CD14-positive monocyte (primary cell): ENCODE results near the gene FADS2. TPM values are rescaled to one million over a fixed set of nuclear protein-coding genes. Genes with fewer than 3 reads are reported as not detected.

Source experiments
- DNase-seq, 3 donors: peaks; one replicate each; pipeline ENCODE4 v3.0.0-alpha.2; 2011 to 2022
- H2AFZ ChIP-seq: 2 replicates; pipeline ENCODE4 v1.6.0; 2012; ENCODE audit warnings: mild to moderate bottlenecking, low read depth, low read length, inconsistent platforms; ENCODE audit not compliant: insufficient read depth, poor library complexity, severe bottlenecking
- H3K27ac ChIP-seq, 2 donors: 1 replicate in 1 of 2; 2 replicates in 1 of 2; pipeline ENCODE4 v1.5.1; 2012 to 2013; ENCODE audit warnings: low read length in 2 of 2, control low read depth in 1 of 2, inconsistent platforms in 1 of 2, low read depth in 1 of 2, mild to moderate bottlenecking in 1 of 2
- H3K27me3 ChIP-seq, 2 donors: one replicate each; pipeline versions ENCODE4 v1.6.0 to v1.6.1; 2011 to 2013; ENCODE audit warnings: low read length in 2 of 2; ENCODE audit not compliant: control insufficient read depth in 2 of 2, insufficient read depth in 2 of 2
- H3K36me3 ChIP-seq, 2 donors: replicated peaks in 1 of 2; 1 replicate in 1 of 2; 2 replicates in 1 of 2; pipeline versions ENCODE4 v1.5.1 to v1.6.1; 2012 to 2013; ENCODE audit warnings: low read length in 2 of 2, control low read depth in 1 of 2, inconsistent platforms in 1 of 2, mild to moderate bottlenecking in 1 of 2; ENCODE audit not compliant: insufficient read depth in 2 of 2, control insufficient read depth in 1 of 2
- H3K4me1 ChIP-seq, 2 donors: 1 replicate in 1 of 2; 2 replicates in 1 of 2; pipeline versions ENCODE4 v1.5.1 to v1.6.1; 2012 to 2013; ENCODE audit warnings: low read length in 2 of 2, control low read depth in 1 of 2, inconsistent platforms in 1 of 2, mild to moderate bottlenecking in 1 of 2, moderate library complexity in 1 of 2; ENCODE audit not compliant: insufficient read depth in 2 of 2, control insufficient read depth in 1 of 2
- H3K4me2 ChIP-seq: replicated peaks from 2 replicates; pipeline ENCODE3; 2012; ENCODE audit warnings: low read length, moderate library complexity, mild to moderate bottlenecking; ENCODE audit not compliant: poor library complexity, severe bottlenecking; ENCODE audit errors: extremely low read depth
- H3K4me3 ChIP-seq, 3 experiments: fragments of 200-600 bp in 1 of 3; sonication (generic) in 1 of 3; replicated peaks in 1 of 3; 1 replicate in 2 of 3; 2 replicates in 1 of 3; pipeline ENCODE4 v1.5.1; 2011 to 2013; ENCODE audit warnings: low read length in 3 of 3, mild to moderate bottlenecking in 3 of 3, control low read depth in 2 of 3, low read depth in 2 of 3, inconsistent platforms in 1 of 3, moderate library complexity in 1 of 3
- H3K79me2 ChIP-seq: 2 replicates; pipeline ENCODE4 v1.6.0; 2012; ENCODE audit warnings: mild to moderate bottlenecking, control low read depth, inconsistent platforms, low read length, moderate library complexity; ENCODE audit not compliant: insufficient read depth
- H3K9ac ChIP-seq: 2 replicates; pipeline ENCODE4 v1.6.0; 2017; ENCODE audit warnings: low read length, mild to moderate bottlenecking; ENCODE audit not compliant: insufficient read depth, poor library complexity, severe bottlenecking
- H3K9me3 ChIP-seq, 2 donors: replicated peaks in 1 of 2; 1 replicate in 1 of 2; 2 replicates in 1 of 2; pipeline versions ENCODE4 v1.5.1 to v1.6.1; 2012 to 2013; ENCODE audit warnings: low read length in 2 of 2, control low read depth in 1 of 2; ENCODE audit not compliant: control insufficient read depth in 1 of 2, insufficient read depth in 1 of 2
- H4K20me1 ChIP-seq: 2 replicates; pipeline ENCODE4 v1.6.0; 2012; ENCODE audit warnings: mild to moderate bottlenecking, low read length, control low read depth, moderate library complexity; ENCODE audit not compliant: insufficient read depth
- H3K27ac Mint-ChIP-seq, 7 donors: one replicate each; pipeline ENCODE4 v1.8.0; 2020; ENCODE audit warnings: mild to moderate bottlenecking in 7 of 7, mixed read lengths in 7 of 7, moderate library complexity in 6 of 7, inconsistent platforms in 2 of 7
- H3K27me3 Mint-ChIP-seq, 3 donors: one replicate each; pipeline ENCODE4 v1.8.0; 2021 to 2022; ENCODE audit warnings: low read depth in 3 of 3, mild to moderate bottlenecking in 3 of 3, mixed read lengths in 3 of 3, moderate library complexity in 3 of 3, inconsistent platforms in 1 of 3
- H3K36me3 Mint-ChIP-seq, 2 donors: one replicate each; pipeline ENCODE4 v1.8.0; 2020; ENCODE audit warnings: mixed read lengths in 2 of 2, inconsistent platforms in 1 of 2, mild to moderate bottlenecking in 1 of 2
- H3K4me1 Mint-ChIP-seq: one replicate; pipeline ENCODE4 v1.8.0; 2020; ENCODE audit warnings: mild to moderate bottlenecking, mixed read lengths
- H3K4me3 Mint-ChIP-seq, 2 donors: one replicate each; pipeline ENCODE4 v1.8.0; 2020; ENCODE audit warnings: mild to moderate bottlenecking in 2 of 2, mixed read lengths in 2 of 2, moderate library complexity in 1 of 2
- H3K9me3 Mint-ChIP-seq, 7 donors: one replicate each; pipeline ENCODE4 v1.8.0; 2020 to 2022; ENCODE audit warnings: mixed read lengths in 7 of 7, mild to moderate bottlenecking in 6 of 7, moderate library complexity in 6 of 7, inconsistent platforms in 2 of 7
- WGBS: methylation state at CpG from one replicate; pipeline ENCODE4 v1.1.5; 2013; ENCODE audit warnings: missing lambda C conversion rate; ENCODE audit not compliant: insufficient coverage; 5-methylcytosine and 5-hydroxymethylcytosine counted together
- intact Hi-C, 2 donors: fragments of 100-400 bp; cut with micrococcal nuclease; formaldehyde crosslinking; loops; one replicate each; pipeline versions ENCODE4 v1.15.0 to v1.15.1; 2023
- polyA plus RNA-seq, 3 donors: library from polyadenylated mRNA; depleted of rRNA in 1 of 3; unstranded in 2 of 3; stranded (reverse) in 1 of 3; fragments of 300-500 nt in 2 of 3; fragments of >200 nt in 1 of 3; fragmentation: Illumina TruSeq in 2 of 3; gene quantifications; 1 replicate in 2 of 3; 2 replicates in 1 of 3; pipeline ENCODE4 v1.2.3, GENCODE V29; 2012 to 2021
- TF ChIP-seq, protein P1 (sequence below): fragments of 200-600 bp; IDR thresholded peaks from one replicate; pipeline ENCODE4 v1.8.0; 2022; ENCODE audit warnings: antibody characterized with exemption, mild to moderate bottlenecking

FADS2 gene
- polyA plus RNA-seq, 3 donors, result 5.1 to 19.9 (median 6.4) TPM

DNA sequence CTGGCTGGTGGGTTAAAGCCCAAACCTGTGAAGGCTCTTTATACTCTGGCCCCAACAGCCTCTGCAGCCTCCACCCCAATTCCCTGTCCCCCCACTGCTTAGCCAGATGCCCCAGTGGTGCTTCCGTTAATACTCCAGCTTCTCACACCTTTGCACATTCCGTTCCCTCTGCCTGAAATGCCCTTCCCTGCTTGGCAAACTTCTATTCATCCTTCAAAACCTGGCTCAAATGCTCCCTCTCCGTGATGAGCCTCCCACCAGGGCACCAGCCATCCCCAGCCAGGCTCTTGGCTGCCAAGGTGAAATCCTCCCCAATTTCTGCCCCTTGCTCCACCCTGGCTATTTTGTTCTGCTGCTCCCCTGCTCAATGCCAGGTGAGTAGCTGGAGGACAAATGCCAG, 75.7 kb downstream of the FADS2 start:
- no peak overlapping the region for H3K27ac ChIP-seq
- H3K9ac ChIP-seq, result no peak overlapping the region
- Mint-ChIP-seq H3K36me3 (no peaks in the 10 kb centered on the region), H3K27ac (no peak overlapping the region), H3K4me3 (no peak overlapping the region), H3K9me3 (peaks cover 0 to 5% (median 1%) of the 10 kb centered on the region in 7 donors), H3K27me3 (peaks cover 5 to 11% (median 8%) of the 10 kb centered on the region in 3 donors), H3K4me1 (peaks cover 10% of the 10 kb centered on the region)
- DNase-seq, result no peak
- no peaks in the 10 kb centered on the region for H3K36me3 ChIP-seq
- TF ChIP-seq, protein P1, sequence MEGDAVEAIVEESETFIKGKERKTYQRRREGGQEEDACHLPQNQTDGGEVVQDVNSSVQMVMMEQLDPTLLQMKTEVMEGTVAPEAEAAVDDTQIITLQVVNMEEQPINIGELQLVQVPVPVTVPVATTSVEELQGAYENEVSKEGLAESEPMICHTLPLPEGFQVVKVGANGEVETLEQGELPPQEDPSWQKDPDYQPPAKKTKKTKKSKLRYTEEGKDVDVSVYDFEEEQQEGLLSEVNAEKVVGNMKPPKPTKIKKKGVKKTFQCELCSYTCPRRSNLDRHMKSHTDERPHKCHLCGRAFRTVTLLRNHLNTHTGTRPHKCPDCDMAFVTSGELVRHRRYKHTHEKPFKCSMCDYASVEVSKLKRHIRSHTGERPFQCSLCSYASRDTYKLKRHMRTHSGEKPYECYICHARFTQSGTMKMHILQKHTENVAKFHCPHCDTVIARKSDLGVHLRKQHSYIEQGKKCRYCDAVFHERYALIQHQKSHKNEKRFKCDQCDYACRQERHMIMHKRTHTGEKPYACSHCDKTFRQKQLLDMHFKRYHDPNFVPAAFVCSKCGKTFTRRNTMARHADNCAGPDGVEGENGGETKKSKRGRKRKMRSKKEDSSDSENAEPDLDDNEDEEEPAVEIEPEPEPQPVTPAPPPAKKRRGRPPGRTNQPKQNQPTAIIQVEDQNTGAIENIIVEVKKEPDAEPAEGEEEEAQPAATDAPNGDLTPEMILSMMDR, result no peak
- H3K79me2 ChIP-seq, result no peaks in the 10 kb centered on the region
- peaks cover 0 to 12% of the 10 kb centered on the region in 2 donors for H3K4me1 ChIP-seq
- H3K4me2 ChIP-seq, result no peak overlapping the region
- H4K20me1 ChIP-seq, result no peaks in the 10 kb centered on the region
- no peaks in the 10 kb centered on the region for H3K9me3 ChIP-seq
- no peak overlapping the region for H3K4me3 ChIP-seq
- 94% methylated on average over 3 of the region's 3 CpGs for WGBS
- peaks cover 0 to 10% of the 10 kb centered on the region in 2 donors for H3K27me3 ChIP-seq
- H2AFZ ChIP-seq, result no peak overlapping the region
- intact Hi-C loops, result loop anchor here in 1 of 2 donors (2.0 kb wide), 1 partner anchor 43 kb away; no protein-coding TSS in a partner anchor

DNA sequence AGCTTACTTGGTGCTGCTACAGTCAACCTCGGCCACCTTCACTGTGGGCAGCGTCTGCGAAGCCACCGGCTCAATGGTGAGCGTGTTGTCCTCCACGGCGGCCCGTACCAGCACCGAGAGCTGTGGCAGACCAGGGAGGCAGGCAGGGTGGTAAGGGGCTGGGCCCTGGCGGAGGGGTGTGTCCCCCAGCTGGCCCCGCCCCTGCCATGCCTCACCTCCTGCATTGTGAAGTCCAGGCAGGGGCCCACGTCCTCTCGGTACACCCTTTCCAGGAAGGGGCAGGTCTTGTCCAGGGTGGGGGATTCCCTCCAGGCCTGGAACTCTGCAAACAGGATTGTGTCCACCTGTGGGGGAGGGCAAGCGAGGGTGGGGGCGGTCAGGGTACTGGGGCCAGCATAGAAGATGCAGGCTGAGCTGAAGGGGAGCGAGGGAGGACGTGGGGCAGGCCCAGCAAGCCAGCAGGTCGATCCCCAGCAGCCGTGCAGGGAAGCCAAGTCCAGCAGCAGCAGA, 76.5 kb downstream of the FADS2 start:
- 43% methylated on average over 17 of the region's 19 CpGs for WGBS

More for the DNA sequence above, 76.5 kb downstream of the FADS2 start:
- Histone ChIP-seq H3K27ac (no peak overlapping the region), H3K4me1 (peaks cover 0 to 7% of the 10 kb centered on the region in 2 donors), H3K27me3 (peaks cover 0 to 10% of the 10 kb centered on the region in 2 donors), H3K36me3 (no peaks in the 10 kb centered on the region), H3K4me2 (no peak overlapping the region), H3K79me2 (no peaks in the 10 kb centered on the region), H4K20me1 (no peaks in the 10 kb centered on the region), H3K4me3 (no peak overlapping the region), H3K9me3 (no peaks in the 10 kb centered on the region), H2AFZ (peak overlapping the region; percentile 32), H3K9ac (peak overlapping the region; percentile 13)
- TF ChIP-seq, protein P1, result no peak
- no peak for DNase-seq
- Mint-ChIP-seq H3K4me1 (peaks cover 5% of the 10 kb centered on the region), H3K4me3 (no peak overlapping the region), H3K27ac (no peak overlapping the region), H3K9me3 (peaks cover 0 to 5% (median 1%) of the 10 kb centered on the region in 7 donors), H3K27me3 (peaks cover 5 to 14% (median 8%) of the 10 kb centered on the region in 3 donors), H3K36me3 (no peaks in the 10 kb centered on the region)
- intact Hi-C loops, result no loop called here
